ENCODE measurements around the gene SEMA3G.

Gene SEMA3G

GRCh38 chr3:52471371-52472238 is 26.7 kb upstream of the SEMA3G start:
- Histone ChIP-seq H3K4me2 (ENCODE audit: low read depth, low read length, poor library complexity, severe bottlenecking) (no peak overlapping the region), H4K20me1 (ENCODE audit: insufficient read depth, low read length, poor library complexity, severe bottlenecking) (no peaks in the 10 kb centered on the region), H3K9me2 (replicated peaks; ENCODE audit: low read depth, low read length) (no peaks in the 10 kb centered on the region), H3K27me3 (ENCODE audit: insufficient read depth, low read length, poor library complexity, severe bottlenecking) (no peaks in the 10 kb centered on the region), H2AFZ (ENCODE audit: low read length) (no peak overlapping the region), H3K79me2 (ENCODE audit: insufficient read depth, low read length) (peaks cover 13% of the 10 kb centered on the region), H3F3A (ENCODE audit: low read depth) (no peaks in the 10 kb centered on the region), H3K4me1 (ENCODE audit: insufficient read depth, low read length, poor library complexity, severe bottlenecking) (no peaks in the 10 kb centered on the region), H3K4me3 (ENCODE audit: low read length, poor library complexity, severe bottlenecking) (no peak overlapping the region), H3K36me3 (ENCODE audit: insufficient read depth, low read length) (peaks cover 64% of the 10 kb centered on the region; the same call in 1 of the 2 replicates), H3K9me3 (ENCODE audit: insufficient read depth, low read depth, low read length) (no peaks in the 10 kb centered on the region), H3K9ac (ENCODE audit: low read depth, low read length, poor library complexity, severe bottlenecking) (no peak overlapping the region)
- peak; percentile 48 for TF ChIP-seq CTCF (conservative IDR thresholded peaks at IDR 0.05; ENCODE audit: low read length)
- TF ChIP-seq EZH2phosphoT487 (IDR thresholded peaks at IDR 0.05; ENCODE audit: borderline replicate concordance) = no peak

GRCh38 chr3:52470920-52471319 is 26.0 kb upstream of the SEMA3G start:
- no peak for TF ChIP-seq EZH2phosphoT487 (IDR thresholded peaks at IDR 0.05; ENCODE audit: borderline replicate concordance)
- TF ChIP-seq CTCF (conservative IDR thresholded peaks at IDR 0.05; ENCODE audit: low read length) = no peak
- no peaks in the 10 kb centered on the region for H3F3A ChIP-seq (ENCODE audit: low read depth)
- H3K4me1 ChIP-seq (ENCODE audit: insufficient read depth, low read length, poor library complexity, severe bottlenecking) = no peaks in the 10 kb centered on the region
- H3K4me3 ChIP-seq (ENCODE audit: low read length, poor library complexity, severe bottlenecking) = no peak overlapping the region
- H3K9me3 ChIP-seq (ENCODE audit: insufficient read depth, low read depth, low read length) = no peaks in the 10 kb centered on the region
- H3K9me2 ChIP-seq (replicated peaks; ENCODE audit: low read depth, low read length) = no peaks in the 10 kb centered on the region
- no peak overlapping the region for H3K4me2 ChIP-seq (ENCODE audit: low read depth, low read length, poor library complexity, severe bottlenecking)
- no peaks in the 10 kb centered on the region for H3K27me3 ChIP-seq (ENCODE audit: insufficient read depth, low read length, poor library complexity, severe bottlenecking)
- H3K79me2 ChIP-seq (ENCODE audit: insufficient read depth, low read length) = peaks cover 20% of the 10 kb centered on the region
- H3K36me3 ChIP-seq (ENCODE audit: insufficient read depth, low read length) = peaks cover 64% of the 10 kb centered on the region; the same call in 1 of the 2 replicates
- H3K9ac ChIP-seq (ENCODE audit: low read depth, low read length, poor library complexity, severe bottlenecking) = no peak overlapping the region
- H2AFZ ChIP-seq (ENCODE audit: low read length) = no peak overlapping the region
- H4K20me1 ChIP-seq (ENCODE audit: insufficient read depth, low read length, poor library complexity, severe bottlenecking) = no peaks in the 10 kb centered on the region

DNA sequence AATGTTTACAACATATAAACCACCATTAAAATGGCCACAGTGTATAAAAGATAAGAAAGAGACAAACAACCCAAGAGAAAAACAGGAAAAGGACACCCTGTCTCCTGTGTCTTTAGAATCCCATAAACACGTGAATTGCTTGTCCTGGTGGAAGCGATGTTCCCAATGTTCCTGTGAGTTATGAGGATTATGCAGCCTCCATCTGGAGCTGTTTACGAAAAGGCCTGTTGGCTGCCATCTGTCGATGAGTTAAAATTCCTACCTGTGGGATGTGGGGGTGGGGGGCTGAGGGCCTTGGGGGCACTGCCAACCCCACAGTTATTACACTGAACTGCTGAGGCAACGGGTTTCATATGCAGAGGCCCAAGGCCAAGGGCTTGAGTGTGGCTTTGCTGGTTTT is 24.1 kb upstream of the SEMA3G start:
- H3K36me3 ChIP-seq (ENCODE audit: insufficient read depth, low read length) = peaks cover 65% of the 10 kb centered on the region; the same call in 1 of the 2 replicates
- peaks cover 38% of the 10 kb centered on the region for H3K79me2 ChIP-seq (ENCODE audit: insufficient read depth, low read length)

More for the DNA sequence above, 24.1 kb upstream of the SEMA3G start:
- no peaks in the 10 kb centered on the region for H3K27me3 ChIP-seq (ENCODE audit: insufficient read depth, low read length, poor library complexity, severe bottlenecking)
- no peak overlapping the region for H3K4me2 ChIP-seq (ENCODE audit: low read depth, low read length, poor library complexity, severe bottlenecking)
- no peak overlapping the region for H2AFZ ChIP-seq (ENCODE audit: low read length)
- H3K9me3 ChIP-seq (ENCODE audit: insufficient read depth, low read depth, low read length) = no peaks in the 10 kb centered on the region
- H3F3A ChIP-seq (ENCODE audit: low read depth) = no peaks in the 10 kb centered on the region
- peaks cover 8% of the 10 kb centered on the region for H4K20me1 ChIP-seq (ENCODE audit: insufficient read depth, low read length, poor library complexity, severe bottlenecking)
- no peaks in the 10 kb centered on the region for H3K9me2 ChIP-seq (replicated peaks; ENCODE audit: low read depth, low read length)
- no peak overlapping the region for H3K9ac ChIP-seq (ENCODE audit: low read depth, low read length, poor library complexity, severe bottlenecking)
- TF ChIP-seq EZH2phosphoT487 (IDR thresholded peaks at IDR 0.05; ENCODE audit: borderline replicate concordance) (no peak), CTCF (conservative IDR thresholded peaks at IDR 0.05; ENCODE audit: low read length) (no peak)
- no peaks in the 10 kb centered on the region for H3K4me1 ChIP-seq (ENCODE audit: insufficient read depth, low read length, poor library complexity, severe bottlenecking)
- no peak overlapping the region for H3K4me3 ChIP-seq (ENCODE audit: low read length, poor library complexity, severe bottlenecking)

Measured in Loucy (cell line).